Right lobe of liver (tissue), 6 donors: Measurements from ENCODE around the gene RPS26. TPM values are rescaled to one million over a fixed set of nuclear protein-coding genes. Genes with fewer than 3 reads are reported as not detected.

ENCODE experiments used
- ATAC-seq, 4 donors: fragments of 200-7000 bp; cut with Tn5 transposase; one replicate each; pipeline ENCODE4 v1.9.1; 2020; ENCODE audit warnings: mild to moderate bottlenecking in 4 of 4, moderate library complexity in 4 of 4
- DNase-seq, 3 donors: peaks; one replicate each; pipeline ENCODE4 v3.0.0-alpha.2; 2020
- H3K27ac ChIP-seq, 3 donors: fragments of 200-600 bp; one replicate each; pipeline ENCODE4 v1.8.0; 2022
- H3K27me3 ChIP-seq, 2 donors: fragments of 200-600 bp; one replicate each; pipeline ENCODE4 v1.8.0; 2022
- H3K36me3 ChIP-seq, 4 donors: fragments of 200-600 bp; sonication (generic) in 1 of 4; one replicate each; pipeline versions ENCODE4 v1.5.1 to v1.8.0; 2017 to 2022; ENCODE audit warnings: control low read depth in 1 of 4
- H3K4me1 ChIP-seq, 4 donors: fragments of 200-600 bp; sonication (generic) in 1 of 4; one replicate each; pipeline versions ENCODE4 v1.5.1 to v1.8.0; 2017 to 2022; ENCODE audit warnings: control low read depth in 1 of 4
- H3K4me3 ChIP-seq, 3 donors: fragments of 200-600 bp; one replicate each; pipeline ENCODE4 v1.8.0; 2022
- H3K9me3 ChIP-seq, 4 donors: fragments of 200-600 bp; sonication (generic) in 1 of 4; one replicate each; pipeline versions ENCODE4 v1.5.1 to v1.8.0; 2017 to 2022; ENCODE audit warnings: control low read depth in 1 of 4
- POLR2A ChIP-seq: fragments of 450-650 bp; IDR thresholded peaks from one replicate; pipeline ENCODE4 v1.6.1; 2017; ENCODE audit warnings: antibody characterized with exemption, mild to moderate bottlenecking
- WGBS: methylation state at CpG from one replicate; pipeline ENCODE4 v1.1.6; 2018; ENCODE audit warnings: low coverage, low lambda C conversion rate; ENCODE audit not compliant: insufficient coverage; ENCODE audit errors: missing lambda C conversion rate; 5-methylcytosine and 5-hydroxymethylcytosine counted together
- intact Hi-C, 2 donors: fragments of 100-400 bp; cut with DNase I; formaldehyde crosslinking; loops; one replicate each; pipeline versions ENCODE4 v1.11.2 to v1.14.1; 2022
- total RNA-seq, 6 experiments: library from RNA; depleted of rRNA in 2 of 6; stranded (reverse); fragments of >200 nt in 2 of 6; fragmentation: NEBNext Ultra II Directional in 3 of 6; extraction: Animal tissue kit (Norgen Biotek cat#: 25700) in 3 of 6; gene quantifications; one replicate each; pipeline versions ENCODE4 v1.1.0 to v1.2.4, GENCODE V29; 2016 to 2023
- TF ChIP-seq, protein P1 (sequence below), 4 donors: fragments of 200-600 bp in 3 of 4; fragments of 450-650 bp in 1 of 4; IDR thresholded peaks; one replicate each; pipeline versions ENCODE4 v1.5.1 to v1.8.0; 2016 to 2022; ENCODE audit warnings: antibody characterized with exemption in 4 of 4, mild to moderate bottlenecking in 2 of 4
- donor health status: DM: no; HTN: yes; CAD: no.
- donor health status: DM: no; HTN: no; CAD: no.
- donor health status: DM: no; HTN: no; CAD: no.
- donor health status: DM: no; HTN: yes; CAD: no.
- donor health status: DM: no; HTN: yes; CAD: no.

The RPS26 gene
- total RNA-seq, 6 experiments from 2014 or later: 17.2 to 600 (median 24.9) TPM

DNA sequence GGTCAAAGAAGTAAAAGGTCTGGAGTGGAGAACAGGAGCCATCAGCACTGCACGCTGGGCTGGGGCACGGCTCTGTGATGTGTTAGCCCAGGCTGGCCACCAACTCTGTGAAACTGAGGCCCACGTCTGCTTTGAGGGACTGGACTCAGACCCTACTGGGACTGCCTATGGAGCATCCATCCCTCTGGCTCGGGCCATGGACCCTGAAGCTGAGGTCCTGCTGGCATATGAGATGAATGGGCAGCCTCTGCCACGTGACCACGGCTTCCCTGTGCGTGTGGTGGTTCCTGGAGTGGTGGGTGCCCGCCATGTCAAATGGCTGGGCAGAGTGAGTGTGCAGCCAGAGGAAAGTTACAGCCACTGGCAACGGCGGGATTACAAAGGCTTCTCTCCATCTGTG is 37.5 kb upstream of the RPS26 start:
- DNase-seq: no peak
- Histone ChIP-seq H3K27me3 (no peaks in the 10 kb centered on the region), H3K4me3 (no peak overlapping the region), H3K4me1 (peaks cover 0 to 22% (median 7%) of the 10 kb centered on the region in 4 donors), H3K27ac (no peak overlapping the region), H3K9me3 (no peaks in the 10 kb centered on the region), H3K36me3 (peaks cover 0 to 21% (median 7%) of the 10 kb centered on the region in 4 donors)
- WGBS: 90% methylated on average over 2 of the region's 10 CpGs
- ATAC-seq: no peak
- intact Hi-C loops: no loop called here
- no peak for TF ChIP-seq POLR2A
- TF ChIP-seq, protein P1, sequence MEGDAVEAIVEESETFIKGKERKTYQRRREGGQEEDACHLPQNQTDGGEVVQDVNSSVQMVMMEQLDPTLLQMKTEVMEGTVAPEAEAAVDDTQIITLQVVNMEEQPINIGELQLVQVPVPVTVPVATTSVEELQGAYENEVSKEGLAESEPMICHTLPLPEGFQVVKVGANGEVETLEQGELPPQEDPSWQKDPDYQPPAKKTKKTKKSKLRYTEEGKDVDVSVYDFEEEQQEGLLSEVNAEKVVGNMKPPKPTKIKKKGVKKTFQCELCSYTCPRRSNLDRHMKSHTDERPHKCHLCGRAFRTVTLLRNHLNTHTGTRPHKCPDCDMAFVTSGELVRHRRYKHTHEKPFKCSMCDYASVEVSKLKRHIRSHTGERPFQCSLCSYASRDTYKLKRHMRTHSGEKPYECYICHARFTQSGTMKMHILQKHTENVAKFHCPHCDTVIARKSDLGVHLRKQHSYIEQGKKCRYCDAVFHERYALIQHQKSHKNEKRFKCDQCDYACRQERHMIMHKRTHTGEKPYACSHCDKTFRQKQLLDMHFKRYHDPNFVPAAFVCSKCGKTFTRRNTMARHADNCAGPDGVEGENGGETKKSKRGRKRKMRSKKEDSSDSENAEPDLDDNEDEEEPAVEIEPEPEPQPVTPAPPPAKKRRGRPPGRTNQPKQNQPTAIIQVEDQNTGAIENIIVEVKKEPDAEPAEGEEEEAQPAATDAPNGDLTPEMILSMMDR (IDR thresholded peaks at IDR 0.05): no peak

DNA sequence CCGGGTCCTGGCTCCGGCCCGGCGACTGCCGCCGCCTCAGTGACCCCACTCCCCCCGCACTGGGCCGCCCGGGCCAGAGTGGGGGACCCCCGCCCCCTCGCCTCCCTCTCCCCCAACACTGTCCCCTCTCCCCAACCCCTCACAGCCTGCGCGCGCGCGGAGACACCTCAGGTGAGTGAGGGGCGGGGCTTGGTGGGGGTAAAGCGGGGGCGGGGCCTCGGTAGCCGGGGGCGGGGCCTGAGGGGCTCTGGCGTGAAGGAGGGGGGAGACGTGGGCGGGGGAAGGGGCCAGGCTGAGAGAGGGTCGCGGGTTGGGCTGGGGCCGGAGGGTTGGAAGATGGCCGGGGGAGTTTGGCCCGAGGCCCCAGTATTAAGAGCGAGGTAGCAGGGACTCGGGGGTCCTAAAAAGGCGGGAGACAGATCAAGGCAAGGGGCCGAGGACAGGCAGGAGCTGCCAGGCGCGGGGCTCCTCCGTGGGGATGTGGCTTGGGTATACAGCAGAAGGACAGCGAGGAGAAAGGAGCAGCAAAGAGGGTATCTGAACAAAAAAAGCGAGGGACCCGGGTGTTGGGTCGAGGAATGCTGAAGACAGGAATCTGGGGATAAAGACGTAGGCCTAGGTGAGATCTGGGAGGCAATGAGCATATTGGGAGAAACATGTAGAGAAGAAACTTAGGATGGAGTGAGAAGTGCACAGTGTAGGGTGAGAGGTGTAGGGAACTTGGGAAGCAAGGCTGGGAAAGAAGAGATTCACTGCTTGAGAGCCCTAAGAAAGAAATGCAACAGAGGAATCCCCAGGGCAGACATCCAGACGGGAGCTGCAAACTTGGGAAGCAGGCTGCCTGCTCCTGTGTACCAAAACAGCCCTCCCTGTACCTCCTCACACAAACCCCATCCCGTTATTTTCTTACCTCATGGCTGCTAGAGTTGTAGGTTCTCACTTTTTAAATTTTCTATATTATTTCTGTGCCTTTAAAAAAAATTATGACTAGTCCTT is 33.9 kb upstream of the RPS26 start:
- H3K9me3 ChIP-seq: no peaks in the 10 kb centered on the region
- WGBS: 5% methylated on average over 38 of the region's 44 CpGs
- DNase-seq (peak in 2 of 3 donors; percentile 70 to 72), ATAC-seq (peak; percentile 73 to 87 (median 79))
- H3K4me3 ChIP-seq: peak overlapping the region; percentile 77 to 90 (median 85)
- H3K27ac ChIP-seq: peak overlapping the region; percentile 41 to 78 (median 78)
- H3K4me1 ChIP-seq: peaks cover 0 to 13% (median 2%) of the 10 kb centered on the region in 4 donors
- intact Hi-C loops: no loop called here
- H3K36me3 ChIP-seq: peaks cover 0 to 18% (median 5%) of the 10 kb centered on the region in 4 donors
- no peaks in the 10 kb centered on the region for H3K27me3 ChIP-seq
- no peak for TF ChIP-seq POLR2A
- TF ChIP-seq, protein P1 (IDR thresholded peaks at IDR 0.05): no peak

DNA sequence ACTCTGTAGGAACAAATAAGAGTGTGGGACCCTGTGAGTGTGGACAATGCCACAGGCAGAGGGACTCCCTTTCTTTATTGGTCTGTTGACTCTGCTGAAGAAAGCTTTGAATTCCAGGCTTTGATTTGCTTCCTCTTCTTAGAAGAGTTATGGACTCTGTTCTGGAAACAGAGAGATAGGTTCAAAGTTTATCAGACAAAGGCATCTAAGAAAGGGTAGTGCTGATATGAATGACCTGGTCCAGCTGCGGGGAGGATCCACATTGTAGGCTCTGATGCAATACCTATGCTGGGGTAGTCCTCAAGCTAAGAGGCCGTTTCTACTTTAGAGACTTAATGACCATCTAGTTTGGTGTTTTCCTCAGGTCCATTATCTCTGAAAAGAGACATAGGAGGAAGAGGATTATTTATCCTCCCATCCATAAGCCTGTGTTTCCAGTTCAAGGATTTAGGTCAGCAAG is 31.6 kb upstream of the RPS26 start:
- no peaks in the 10 kb centered on the region for H3K9me3 ChIP-seq
- intact Hi-C loops: no loop called here
- no peak overlapping the region for H3K4me3 ChIP-seq
- peaks cover 0 to 35% (median 6%) of the 10 kb centered on the region in 4 donors for H3K4me1 ChIP-seq
- 24% methylated on average over 2 of the region's 2 CpGs for WGBS
- H3K27me3 ChIP-seq: no peaks in the 10 kb centered on the region
- no peak overlapping the region for H3K27ac ChIP-seq
- H3K36me3 ChIP-seq: no peaks in the 10 kb centered on the region
- no peak for DNase-seq
- TF ChIP-seq POLR2A: no peak
- TF ChIP-seq, protein P1 (IDR thresholded peaks at IDR 0.05): no peak
- ATAC-seq: peak in 1 of 4 donors; percentile 20

DNA sequence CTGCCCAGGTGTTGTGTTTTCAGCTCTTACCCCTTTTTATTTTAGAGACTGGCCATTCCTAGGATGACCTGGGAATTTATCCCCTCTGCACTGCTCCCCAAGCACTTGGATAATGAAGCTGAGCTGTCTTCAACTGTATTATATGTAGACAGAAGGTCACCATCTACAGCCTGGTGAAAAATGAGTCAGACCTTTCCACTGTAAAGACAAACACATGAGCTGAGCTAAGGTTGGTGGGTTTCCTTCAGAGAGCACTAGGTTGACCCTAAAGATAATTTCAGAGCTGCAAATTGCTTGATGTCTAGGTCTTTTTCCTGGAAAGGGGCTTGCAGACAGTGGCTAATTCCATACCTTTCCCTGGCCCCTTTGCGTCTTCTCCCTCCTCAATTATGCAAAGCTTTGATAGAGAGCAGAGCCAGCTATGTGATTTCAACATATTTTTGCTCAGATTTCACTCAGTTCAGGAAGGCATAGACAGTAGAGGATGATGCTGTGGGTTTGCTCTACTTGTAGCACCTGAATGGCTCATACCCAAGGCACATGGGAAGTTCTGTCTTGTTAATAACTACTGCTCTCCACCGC is 30.1 kb upstream of the RPS26 start:
- 91% methylated on average over 1 of the region's 2 CpGs for WGBS
- ATAC-seq: no peak
- Histone ChIP-seq H3K9me3 (no peaks in the 10 kb centered on the region), H3K36me3 (no peaks in the 10 kb centered on the region), H3K4me3 (no peak overlapping the region), H3K4me1 (peaks cover 0 to 38% (median 5%) of the 10 kb centered on the region in 4 donors), H3K27ac (no peak overlapping the region), H3K27me3 (no peaks in the 10 kb centered on the region)
- intact Hi-C loops: no loop called here
- no peak for DNase-seq
- no peak for TF ChIP-seq POLR2A
- TF ChIP-seq, protein P1 (IDR thresholded peaks at IDR 0.05): no peak
